HG03354 (cell line): ENCODE results near the gene CRELD2.

Source experiments
- ATAC-seq: cut with Tn5 transposase; IDR thresholded peaks from one replicate; pipeline ENCODE4 v1.9.1; 2021; ENCODE audit warnings: mild to moderate bottlenecking; ENCODE audit not compliant: unreplicated experiment, poor library complexity, severe bottlenecking

Gene CRELD2

GRCh38 chr22:49909476-49910205 lies 8.8 kb upstream of the CRELD2 start:
- no peak for ATAC-seq

DNA sequence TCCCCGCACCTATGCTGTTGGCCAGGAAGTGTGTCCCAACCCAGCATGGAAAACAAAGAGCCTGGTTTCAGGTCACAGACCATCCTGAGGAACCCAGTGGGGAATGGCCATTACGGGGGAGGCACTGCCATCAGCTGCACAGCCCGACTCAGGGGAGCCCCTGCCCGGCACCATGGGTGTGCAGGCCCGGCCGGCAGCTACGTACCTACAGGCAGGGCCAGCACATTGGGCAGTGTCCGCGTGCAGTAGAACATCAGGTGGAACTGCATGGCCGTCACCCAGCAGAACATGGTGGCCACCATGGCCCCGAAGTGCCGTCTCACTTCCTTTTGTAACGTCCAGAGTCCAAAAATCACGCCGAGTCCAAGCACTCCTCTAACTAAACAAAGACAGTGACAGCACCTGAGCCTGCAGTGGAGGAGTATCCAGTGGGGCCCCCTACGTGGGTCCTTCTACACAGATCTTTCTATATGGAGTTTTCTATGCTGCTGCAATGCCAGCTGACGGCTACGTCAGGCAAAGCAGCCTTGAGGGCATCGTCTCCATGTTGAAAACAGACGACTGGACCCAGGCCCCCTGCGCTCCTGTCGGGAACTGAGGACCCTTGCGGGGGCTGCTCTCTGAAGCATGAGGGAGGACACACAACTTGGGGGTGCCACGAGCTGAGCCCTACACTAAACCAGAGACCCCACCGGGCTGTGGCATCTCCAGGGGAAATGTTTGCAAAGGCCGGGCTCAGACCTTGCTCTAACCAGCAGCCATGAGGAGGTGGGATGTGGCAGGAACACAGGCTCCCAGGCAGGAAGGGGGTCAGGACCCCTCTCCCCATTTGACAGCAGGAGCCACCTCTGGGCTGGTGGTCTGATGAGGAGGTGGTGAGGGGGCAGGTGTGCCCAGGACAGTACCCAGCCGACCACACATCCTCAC lies 7.9 kb upstream of the CRELD2 start:
- no peak for ATAC-seq

DNA sequence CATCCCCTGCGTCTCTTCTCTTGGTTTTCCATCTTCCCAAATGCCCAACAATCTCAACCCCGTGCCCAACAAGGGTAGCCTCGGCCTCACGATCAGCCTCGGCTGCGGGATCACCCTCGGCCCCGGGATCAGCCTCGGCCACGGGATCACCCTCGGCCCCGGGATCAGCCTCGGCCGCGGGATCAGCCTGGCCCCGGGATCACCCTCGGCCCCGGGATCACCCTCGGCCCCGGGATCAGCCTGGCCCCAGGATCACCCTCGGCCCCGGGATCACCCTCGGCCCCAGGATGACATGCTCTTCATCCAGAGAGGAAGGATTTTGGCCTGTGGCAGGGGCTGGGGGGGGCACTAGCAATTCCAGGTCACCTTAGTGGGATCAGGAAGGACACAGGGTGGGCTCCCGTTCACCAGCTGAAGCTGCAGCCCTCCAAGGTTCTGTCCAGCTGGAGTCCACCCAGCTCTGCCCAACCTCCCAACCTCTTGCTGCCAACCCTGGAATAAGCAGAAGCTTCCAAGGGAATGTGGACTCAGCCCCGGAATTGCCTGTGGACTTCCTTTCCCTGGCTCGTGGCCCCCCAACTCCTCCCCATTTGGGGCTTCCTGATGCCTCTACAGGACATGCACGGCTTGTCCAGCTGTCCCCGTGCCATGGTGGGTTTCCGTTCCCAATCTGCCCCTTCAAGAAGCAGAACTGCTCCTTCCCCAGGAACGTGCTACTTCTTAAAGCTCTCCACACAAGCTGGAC lies 6.4 kb upstream of the CRELD2 start:
- no peak for ATAC-seq

DNA sequence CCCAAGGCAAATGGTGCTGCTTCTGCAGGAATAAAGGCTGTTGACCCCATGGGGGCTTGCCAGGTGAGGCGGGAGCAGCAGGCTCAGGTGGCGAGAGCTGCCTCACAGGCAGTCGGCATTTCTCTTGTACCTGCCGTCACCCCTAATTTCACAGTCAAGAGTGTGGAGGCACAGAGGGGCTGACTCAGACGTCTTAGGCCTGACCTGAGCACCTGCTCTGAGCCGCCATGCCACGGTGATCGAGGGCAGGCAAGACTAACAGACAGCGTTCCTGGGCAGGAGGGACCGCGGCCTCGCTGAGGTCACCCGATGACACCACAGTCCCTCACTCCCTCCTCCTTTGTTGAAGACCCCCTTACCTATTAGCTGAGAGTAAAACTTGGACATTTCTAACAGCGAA lies 5.4 kb upstream of the CRELD2 start:
- ATAC-seq: no peak

DNA sequence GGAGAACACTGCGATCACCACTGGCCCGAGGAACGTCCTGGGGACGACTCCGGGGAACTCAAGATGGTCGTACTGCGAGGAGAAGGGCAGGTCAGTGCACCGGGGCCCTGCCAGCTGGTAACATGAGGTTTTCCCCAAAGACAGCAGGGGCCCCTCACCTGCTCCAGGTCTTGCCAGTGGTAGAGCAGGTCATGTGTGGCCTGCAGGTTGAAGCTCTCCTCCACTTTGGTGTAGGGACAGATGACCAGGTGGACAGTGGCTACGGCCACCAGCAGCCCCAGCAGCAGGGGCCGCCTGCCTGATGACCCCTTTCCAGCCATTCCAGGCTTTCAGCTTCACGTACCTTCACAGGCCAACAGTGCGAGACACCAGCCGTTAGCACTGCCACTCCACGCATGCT lies 5.0 kb upstream of the CRELD2 start:
- no peak for ATAC-seq

DNA sequence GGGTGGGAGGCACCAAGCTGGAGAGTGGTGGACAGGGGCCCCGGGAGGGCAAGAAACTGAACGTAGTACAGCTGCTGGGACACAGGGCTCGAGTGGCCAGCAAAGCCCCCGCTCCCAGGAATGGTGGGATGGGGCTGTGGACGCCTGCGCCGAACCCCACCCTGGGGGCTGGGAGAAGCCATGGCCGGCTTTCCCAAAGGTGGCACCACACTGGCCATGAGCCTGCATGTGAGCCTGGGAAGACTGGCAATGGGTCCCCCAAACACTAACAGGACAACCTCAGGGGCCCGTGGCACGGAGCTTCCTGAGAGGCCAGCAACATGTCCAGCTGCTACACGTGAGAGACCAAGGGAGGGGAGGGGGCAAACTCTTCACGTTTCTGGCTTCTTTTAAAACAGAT lies 4.2 kb upstream of the CRELD2 start:
- no peak for ATAC-seq

- ATAC-seq: no peak
Observed at GRCh38 chr22:49915610-49916009, 2.8 kb upstream of the CRELD2 start.

GRCh38 chr22:49916831-49917230 lies 1.6 kb upstream of the CRELD2 start:
- ATAC-seq: no peak

GRCh38 chr22:49918911-49919881 lies 762 bp downstream of the CRELD2 start:
- no peak for ATAC-seq

GRCh38 chr22:49920859-49921258 lies 2.4 kb downstream of the CRELD2 start:
- no peak for ATAC-seq

DNA sequence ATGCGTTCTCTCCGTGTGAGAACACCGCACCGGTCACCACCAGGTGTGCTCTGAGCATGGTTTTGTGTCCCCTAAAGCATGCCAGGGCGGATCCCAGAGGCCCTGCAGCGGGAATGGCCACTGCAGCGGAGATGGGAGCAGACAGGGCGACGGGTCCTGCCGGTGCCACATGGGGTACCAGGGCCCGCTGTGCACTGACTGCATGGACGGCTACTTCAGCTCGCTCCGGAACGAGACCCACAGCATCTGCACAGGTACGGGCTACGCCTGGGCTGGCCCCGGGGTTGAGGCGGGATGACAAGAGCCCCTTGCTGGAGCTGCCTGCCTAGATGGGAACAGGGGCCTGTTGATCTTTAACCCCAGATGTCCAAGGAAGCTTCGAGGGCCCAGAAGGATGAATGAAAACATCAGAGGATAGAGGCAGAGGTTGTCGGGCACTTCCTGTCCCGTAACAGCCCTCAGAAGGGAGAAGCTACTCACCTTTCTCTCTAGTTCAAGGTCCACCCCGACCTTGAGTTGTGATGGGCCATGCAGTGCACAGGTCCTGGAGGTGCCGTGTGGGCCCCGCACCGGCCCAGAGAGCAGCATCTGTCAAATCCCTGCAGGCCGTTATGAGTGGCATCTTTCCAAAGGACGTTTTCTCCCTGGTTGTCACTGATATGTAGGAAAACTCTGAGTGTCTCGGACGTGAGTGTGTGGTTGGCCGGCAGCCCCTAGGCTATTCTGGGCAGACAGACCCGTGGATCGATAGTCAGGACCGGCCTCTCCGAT lies 3.3 kb downstream of the CRELD2 start:
- no peak for ATAC-seq

GRCh38 chr22:49922484-49922883 lies 4.0 kb downstream of the CRELD2 start:
- no peak for ATAC-seq

- ATAC-seq: no peak
Observed at GRCh38 chr22:49922926-49923325, 4.5 kb downstream of the CRELD2 start.

DNA sequence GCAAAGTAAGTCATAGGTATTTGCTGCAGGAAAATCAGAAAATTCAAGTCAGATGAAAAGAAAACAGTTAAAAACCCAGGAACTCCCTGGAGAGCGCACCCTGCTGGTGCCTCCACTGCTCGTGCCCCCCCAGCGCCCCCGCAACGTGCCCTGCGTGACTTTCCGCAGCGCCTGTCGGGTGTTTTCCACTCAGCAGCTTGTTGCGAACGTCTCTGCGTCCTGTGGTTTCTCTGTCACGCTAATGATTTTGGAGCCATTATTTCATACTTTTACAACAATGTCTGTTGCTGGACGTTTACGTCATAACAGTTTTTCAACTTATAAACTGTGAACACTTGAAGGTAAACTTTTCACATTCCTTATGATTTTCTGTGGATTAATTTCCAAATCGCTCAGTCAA lies 5.0 kb downstream of the CRELD2 start:
- no peak for ATAC-seq

GRCh38 chr22:49924113-49924833 lies 5.8 kb downstream of the CRELD2 start:
- ATAC-seq: no peak

DNA sequence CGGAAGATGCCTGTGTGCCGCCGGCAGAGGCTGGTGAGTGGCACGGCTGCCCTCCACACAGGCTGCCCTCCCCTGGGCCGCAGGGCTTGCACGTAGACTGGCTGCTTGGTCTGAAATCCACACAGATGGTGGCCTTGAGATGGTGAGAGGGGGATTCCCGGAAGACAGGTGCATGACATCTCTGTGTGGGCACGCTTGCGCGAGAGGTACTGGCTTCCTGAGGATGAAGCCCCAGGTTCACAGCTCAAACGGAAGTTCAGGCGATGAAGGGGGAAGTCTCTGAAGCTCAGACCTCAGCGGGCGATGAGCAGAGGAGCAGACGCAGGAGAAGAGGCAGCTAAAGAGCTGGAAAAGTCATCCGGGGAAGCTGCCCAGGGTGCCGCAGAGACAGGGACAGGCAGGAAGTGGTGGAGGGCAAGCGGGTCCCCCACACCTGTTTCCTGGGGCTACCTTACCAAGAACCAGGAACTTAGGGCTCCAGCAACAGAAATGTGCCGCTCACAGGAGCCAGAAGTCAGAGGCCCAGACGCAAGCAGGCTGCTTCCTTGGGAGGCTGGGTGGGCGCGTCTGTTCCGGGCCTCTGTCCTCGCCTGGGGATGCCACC lies 7.2 kb downstream of the CRELD2 start:
- peak; percentile 51 for ATAC-seq

DNA sequence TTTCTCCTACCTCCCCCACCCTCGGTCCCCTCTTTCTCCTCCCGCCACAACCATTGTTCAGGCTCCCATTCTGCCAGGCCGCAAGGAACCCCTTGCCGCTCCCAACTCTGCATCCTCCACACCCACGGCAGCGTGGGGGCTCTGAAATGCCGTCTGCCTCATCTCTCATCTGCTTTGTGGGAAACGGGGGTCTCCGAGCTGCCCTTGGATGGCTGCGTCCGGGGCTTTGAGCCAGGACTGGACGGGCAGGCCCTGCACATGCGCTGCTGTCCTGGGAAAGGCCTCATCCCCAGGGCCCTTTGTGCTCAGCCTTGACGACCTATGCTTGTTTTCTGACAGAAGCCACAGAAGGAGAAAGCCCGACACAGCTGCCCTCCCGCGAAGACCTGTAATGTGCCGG lies 8.5 kb downstream of the CRELD2 start:
- no peak for ATAC-seq
